GM23338 (cell line): Measurements from ENCODE around the gene MAD1L1.

ENCODE experiments used
- CREB1 ChIP-seq: fragments of 250-450 bp; sonication (Bioruptor Pico); IDR thresholded peaks from 2 replicates; pipeline ENCODE4 v1.5.0; 2020; ENCODE audit warnings: low read depth, mild to moderate bottlenecking, moderate library complexity
- EZH2 ChIP-seq: fragments of 200-600 bp; sonication (generic); IDR thresholded peaks from one replicate; pipeline ENCODE4 v1.8.0; 2017; ENCODE audit warnings: antibody characterized with exemption, mild to moderate bottlenecking, low read depth; ENCODE audit not compliant: unreplicated experiment
- EZH2phosphoT487 ChIP-seq: fragments of 200-600 bp; sonication (generic); IDR thresholded peaks from one replicate; pipeline ENCODE4 v1.8.1; 2018; ENCODE audit warnings: antibody characterized with exemption; ENCODE audit not compliant: unreplicated experiment
- JUNB ChIP-seq: IDR thresholded peaks from one replicate; pipeline ENCODE4 v1.6.1; 2016; ENCODE audit warnings: antibody characterized with exemption; ENCODE audit not compliant: unreplicated experiment
- POLR2AphosphoS5 ChIP-seq: IDR thresholded peaks from 2 replicates; pipeline ENCODE4 v1.6.1; 2016; ENCODE audit warnings: antibody characterized with exemption, low read depth
- STAT1 ChIP-seq: IDR thresholded peaks from one replicate; pipeline ENCODE4 v1.6.1; 2016; ENCODE audit warnings: antibody characterized with exemption; ENCODE audit not compliant: unreplicated experiment
- ZNF331 ChIP-seq: fragments of 250-450 bp; sonication (Bioruptor Pico); IDR thresholded peaks from 2 replicates; pipeline ENCODE4 v1.5.0; 2020; ENCODE audit warnings: low read depth, mild to moderate bottlenecking, moderate library complexity
- TF ChIP-seq, protein P1 (sequence below), 2 experiments: fragments of 200-600 bp in 1 of 2; sonication (generic) in 1 of 2; conservative IDR thresholded peaks; 2 replicates each; pipeline versions ENCODE4 v1.5.1 to v1.6.1; 2016 to 2017; ENCODE audit warnings: antibody characterized with exemption in 2 of 2, low read depth in 2 of 2, mild to moderate bottlenecking in 2 of 2, moderate library complexity in 1 of 2
- TF ChIP-seq, protein P2 (sequence below): IDR thresholded peaks from one replicate; pipeline ENCODE4 v1.6.1; 2018; ENCODE audit warnings: antibody characterized with exemption; ENCODE audit not compliant: unreplicated experiment
- TF ChIP-seq, protein P3 (sequence below): IDR thresholded peaks from 2 replicates; pipeline ENCODE4 v1.6.1; 2016; ENCODE audit warnings: antibody characterized with exemption
- TF ChIP-seq, protein P4 (sequence below): fragments of 250-450 bp; sonication (Bioruptor Pico); IDR thresholded peaks from 2 replicates; pipeline ENCODE4 v1.5.0; 2020; ENCODE audit warnings: mild to moderate bottlenecking, moderate library complexity

DNA sequence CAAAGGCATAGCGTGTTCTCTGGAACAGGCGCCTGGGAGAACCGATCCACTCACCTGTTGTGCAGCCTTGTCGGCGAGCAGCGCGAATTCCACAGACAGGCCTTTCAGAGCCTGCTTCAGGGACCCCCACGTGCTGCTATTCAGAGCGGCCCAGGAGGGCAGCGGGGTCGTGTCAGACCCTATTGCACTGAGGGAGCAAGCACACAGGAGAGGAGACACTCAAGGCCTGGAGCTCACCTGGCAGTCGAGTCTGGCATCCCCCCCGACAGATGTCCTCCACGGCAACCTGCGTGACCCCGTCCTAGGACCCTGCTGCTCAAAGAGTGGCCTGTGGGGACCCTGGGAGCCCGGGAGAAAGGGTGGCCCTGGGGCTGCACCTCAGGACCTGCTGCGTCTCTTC, 30.4 kb upstream of the MAD1L1 start:
- TF ChIP-seq, protein P1, sequence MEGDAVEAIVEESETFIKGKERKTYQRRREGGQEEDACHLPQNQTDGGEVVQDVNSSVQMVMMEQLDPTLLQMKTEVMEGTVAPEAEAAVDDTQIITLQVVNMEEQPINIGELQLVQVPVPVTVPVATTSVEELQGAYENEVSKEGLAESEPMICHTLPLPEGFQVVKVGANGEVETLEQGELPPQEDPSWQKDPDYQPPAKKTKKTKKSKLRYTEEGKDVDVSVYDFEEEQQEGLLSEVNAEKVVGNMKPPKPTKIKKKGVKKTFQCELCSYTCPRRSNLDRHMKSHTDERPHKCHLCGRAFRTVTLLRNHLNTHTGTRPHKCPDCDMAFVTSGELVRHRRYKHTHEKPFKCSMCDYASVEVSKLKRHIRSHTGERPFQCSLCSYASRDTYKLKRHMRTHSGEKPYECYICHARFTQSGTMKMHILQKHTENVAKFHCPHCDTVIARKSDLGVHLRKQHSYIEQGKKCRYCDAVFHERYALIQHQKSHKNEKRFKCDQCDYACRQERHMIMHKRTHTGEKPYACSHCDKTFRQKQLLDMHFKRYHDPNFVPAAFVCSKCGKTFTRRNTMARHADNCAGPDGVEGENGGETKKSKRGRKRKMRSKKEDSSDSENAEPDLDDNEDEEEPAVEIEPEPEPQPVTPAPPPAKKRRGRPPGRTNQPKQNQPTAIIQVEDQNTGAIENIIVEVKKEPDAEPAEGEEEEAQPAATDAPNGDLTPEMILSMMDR (conservative IDR thresholded peaks at IDR 0.05; ENCODE audit: low read depth in 2 of 2) = no peak
- TF ChIP-seq, protein P2, sequence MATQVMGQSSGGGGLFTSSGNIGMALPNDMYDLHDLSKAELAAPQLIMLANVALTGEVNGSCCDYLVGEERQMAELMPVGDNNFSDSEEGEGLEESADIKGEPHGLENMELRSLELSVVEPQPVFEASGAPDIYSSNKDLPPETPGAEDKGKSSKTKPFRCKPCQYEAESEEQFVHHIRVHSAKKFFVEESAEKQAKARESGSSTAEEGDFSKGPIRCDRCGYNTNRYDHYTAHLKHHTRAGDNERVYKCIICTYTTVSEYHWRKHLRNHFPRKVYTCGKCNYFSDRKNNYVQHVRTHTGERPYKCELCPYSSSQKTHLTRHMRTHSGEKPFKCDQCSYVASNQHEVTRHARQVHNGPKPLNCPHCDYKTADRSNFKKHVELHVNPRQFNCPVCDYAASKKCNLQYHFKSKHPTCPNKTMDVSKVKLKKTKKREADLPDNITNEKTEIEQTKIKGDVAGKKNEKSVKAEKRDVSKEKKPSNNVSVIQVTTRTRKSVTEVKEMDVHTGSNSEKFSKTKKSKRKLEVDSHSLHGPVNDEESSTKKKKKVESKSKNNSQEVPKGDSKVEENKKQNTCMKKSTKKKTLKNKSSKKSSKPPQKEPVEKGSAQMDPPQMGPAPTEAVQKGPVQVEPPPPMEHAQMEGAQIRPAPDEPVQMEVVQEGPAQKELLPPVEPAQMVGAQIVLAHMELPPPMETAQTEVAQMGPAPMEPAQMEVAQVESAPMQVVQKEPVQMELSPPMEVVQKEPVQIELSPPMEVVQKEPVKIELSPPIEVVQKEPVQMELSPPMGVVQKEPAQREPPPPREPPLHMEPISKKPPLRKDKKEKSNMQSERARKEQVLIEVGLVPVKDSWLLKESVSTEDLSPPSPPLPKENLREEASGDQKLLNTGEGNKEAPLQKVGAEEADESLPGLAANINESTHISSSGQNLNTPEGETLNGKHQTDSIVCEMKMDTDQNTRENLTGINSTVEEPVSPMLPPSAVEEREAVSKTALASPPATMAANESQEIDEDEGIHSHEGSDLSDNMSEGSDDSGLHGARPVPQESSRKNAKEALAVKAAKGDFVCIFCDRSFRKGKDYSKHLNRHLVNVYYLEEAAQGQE = no peak
- TF ChIP-seq CREB1 (CRISPR knock-in tag) (no peak), EZH2phosphoT487 (no peak), STAT1 (no peak), EZH2 (no peak), POLR2AphosphoS5 (no peak), JUNB (no peak), ZNF331 (no peak)
- TF ChIP-seq, protein P3, sequence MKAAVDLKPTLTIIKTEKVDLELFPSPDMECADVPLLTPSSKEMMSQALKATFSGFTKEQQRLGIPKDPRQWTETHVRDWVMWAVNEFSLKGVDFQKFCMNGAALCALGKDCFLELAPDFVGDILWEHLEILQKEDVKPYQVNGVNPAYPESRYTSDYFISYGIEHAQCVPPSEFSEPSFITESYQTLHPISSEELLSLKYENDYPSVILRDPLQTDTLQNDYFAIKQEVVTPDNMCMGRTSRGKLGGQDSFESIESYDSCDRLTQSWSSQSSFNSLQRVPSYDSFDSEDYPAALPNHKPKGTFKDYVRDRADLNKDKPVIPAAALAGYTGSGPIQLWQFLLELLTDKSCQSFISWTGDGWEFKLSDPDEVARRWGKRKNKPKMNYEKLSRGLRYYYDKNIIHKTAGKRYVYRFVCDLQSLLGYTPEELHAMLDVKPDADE = no peak
- TF ChIP-seq, protein P4, sequence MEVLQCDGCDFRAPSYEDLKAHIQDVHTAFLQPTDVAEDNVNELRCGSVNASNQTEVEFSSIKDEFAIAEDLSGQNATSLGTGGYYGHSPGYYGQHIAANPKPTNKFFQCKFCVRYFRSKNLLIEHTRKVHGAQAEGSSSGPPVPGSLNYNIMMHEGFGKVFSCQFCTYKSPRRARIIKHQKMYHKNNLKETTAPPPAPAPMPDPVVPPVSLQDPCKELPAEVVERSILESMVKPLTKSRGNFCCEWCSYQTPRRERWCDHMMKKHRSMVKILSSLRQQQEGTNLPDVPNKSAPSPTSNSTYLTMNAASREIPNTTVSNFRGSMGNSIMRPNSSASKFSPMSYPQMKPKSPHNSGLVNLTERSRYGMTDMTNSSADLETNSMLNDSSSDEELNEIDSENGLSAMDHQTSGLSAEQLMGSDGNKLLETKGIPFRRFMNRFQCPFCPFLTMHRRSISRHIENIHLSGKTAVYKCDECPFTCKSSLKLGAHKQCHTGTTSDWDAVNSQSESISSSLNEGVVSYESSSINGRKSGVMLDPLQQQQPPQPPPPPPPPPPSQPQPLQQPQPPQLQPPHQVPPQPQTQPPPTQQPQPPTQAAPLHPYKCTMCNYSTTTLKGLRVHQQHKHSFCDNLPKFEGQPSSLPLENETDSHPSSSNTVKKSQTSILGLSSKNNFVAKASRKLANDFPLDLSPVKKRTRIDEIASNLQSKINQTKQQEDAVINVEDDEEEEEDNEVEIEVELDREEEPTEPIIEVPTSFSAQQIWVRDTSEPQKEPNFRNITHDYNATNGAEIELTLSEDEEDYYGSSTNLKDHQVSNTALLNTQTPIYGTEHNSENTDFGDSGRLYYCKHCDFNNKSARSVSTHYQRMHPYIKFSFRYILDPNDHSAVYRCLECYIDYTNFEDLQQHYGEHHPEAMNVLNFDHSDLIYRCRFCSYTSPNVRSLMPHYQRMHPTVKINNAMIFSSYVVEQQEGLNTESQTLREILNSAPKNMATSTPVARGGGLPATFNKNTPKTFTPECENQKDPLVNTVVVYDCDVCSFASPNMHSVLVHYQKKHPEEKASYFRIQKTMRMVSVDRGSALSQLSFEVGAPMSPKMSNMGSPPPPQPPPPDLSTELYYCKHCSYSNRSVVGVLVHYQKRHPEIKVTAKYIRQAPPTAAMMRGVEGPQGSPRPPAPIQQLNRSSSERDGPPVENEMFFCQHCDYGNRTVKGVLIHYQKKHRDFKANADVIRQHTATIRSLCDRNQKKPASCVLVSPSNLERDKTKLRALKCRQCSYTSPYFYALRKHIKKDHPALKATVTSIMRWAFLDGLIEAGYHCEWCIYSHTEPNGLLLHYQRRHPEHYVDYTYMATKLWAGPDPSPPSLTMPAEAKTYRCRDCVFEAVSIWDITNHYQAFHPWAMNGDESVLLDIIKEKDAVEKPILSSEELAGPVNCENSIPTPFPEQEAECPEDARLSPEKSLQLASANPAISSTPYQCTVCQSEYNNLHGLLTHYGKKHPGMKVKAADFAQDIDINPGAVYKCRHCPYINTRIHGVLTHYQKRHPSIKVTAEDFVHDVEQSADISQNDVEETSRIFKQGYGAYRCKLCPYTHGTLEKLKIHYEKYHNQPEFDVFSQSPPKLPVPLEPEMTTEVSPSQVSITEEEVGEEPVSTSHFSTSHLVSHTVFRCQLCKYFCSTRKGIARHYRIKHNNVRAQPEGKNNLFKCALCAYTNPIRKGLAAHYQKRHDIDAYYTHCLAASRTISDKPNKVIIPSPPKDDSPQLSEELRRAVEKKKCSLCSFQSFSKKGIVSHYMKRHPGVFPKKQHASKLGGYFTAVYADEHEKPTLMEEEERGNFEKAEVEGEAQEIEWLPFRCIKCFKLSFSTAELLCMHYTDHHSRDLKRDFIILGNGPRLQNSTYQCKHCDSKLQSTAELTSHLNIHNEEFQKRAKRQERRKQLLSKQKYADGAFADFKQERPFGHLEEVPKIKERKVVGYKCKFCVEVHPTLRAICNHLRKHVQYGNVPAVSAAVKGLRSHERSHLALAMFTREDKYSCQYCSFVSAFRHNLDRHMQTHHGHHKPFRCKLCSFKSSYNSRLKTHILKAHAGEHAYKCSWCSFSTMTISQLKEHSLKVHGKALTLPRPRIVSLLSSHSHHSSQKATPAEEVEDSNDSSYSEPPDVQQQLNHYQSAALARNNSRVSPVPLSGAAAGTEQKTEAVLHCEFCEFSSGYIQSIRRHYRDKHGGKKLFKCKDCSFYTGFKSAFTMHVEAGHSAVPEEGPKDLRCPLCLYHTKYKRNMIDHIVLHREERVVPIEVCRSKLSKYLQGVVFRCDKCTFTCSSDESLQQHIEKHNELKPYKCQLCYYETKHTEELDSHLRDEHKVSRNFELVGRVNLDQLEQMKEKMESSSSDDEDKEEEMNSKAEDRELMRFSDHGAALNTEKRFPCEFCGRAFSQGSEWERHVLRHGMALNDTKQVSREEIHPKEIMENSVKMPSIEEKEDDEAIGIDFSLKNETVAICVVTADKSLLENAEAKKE (CRISPR knock-in tag) = no peak
